K562 (cell line): ENCODE data around the gene LENG8. TPM values are rescaled to one million over a fixed set of nuclear protein-coding genes. Genes with fewer than 3 reads are reported as not detected.

ENCODE experiments used
- ATAC-seq: fragments of 200-7000 bp; cut with Tn5 transposase; 3 replicates; pipeline ENCODE4 v1.9.1; 2020; ENCODE audit warnings: moderate library complexity
- BruUV-seq: library from RNA; stranded (reverse); fragments of 400-500 nt; replicated peaks from 2 replicates; lab custom pipeline; 2021; lab: Mats Ljungman, UMichigan
- CTCF ChIA-PET: fragments of 300-600 bp; formaldehyde crosslinking; extraction: SDS; loops from one replicate; lab custom pipeline; 2021; ENCODE audit warnings: low intra/inter-chr PET ratio; lab: Yijun Ruan, JAX
- POLR2A ChIA-PET: fragments of 300-600, 350-650 bp; sonication (Branson Sonifier 250); formaldehyde crosslinking; extraction: SDS; loops from one replicate; lab custom pipeline; 2021; ENCODE audit warnings: antibody characterized with exemption, inconsistent platforms; lab: Yijun Ruan, JAX
- DNase-seq, 4 experiments: peaks; one replicate each; pipeline versions ENCODE4 v3.0.0 to v3.0.0-alpha.2; 2011 to 2018; ENCODE audit warnings: low spot score in 3 of 4, mixed read lengths in 3 of 4; ENCODE audit errors: extremely low read depth in 1 of 4
- FAIRE-seq: peaks from 2 replicates; lab custom pipeline; 2011; peaks lifted over from hg19 to GRCh38; lab: Jason Lieb, UNC
- H2AFZ ChIP-seq: 2 replicates; pipeline ENCODE4 v1.6.0; 2011; ENCODE audit warnings: low read depth, low read length, control low read depth, inconsistent platforms
- H3K27ac ChIP-seq: fragments of 200-600 bp; 3 replicates; pipeline ENCODE4 v1.8.0; 2011; ENCODE audit warnings: low read depth, mild to moderate bottlenecking, control low read depth, inconsistent platforms, low read length, moderate library complexity, mixed read lengths; ENCODE audit errors: extremely low read depth
- H3K27me3 ChIP-seq, 2 experiments: fragments of 300-600 bp in 1 of 2; 2 replicates in 1 of 2; 3 replicates in 1 of 2; pipeline versions ENCODE4 v1.6.0 to v1.8.0; 2011; ENCODE audit warnings: inconsistent platforms in 2 of 2, low read length in 2 of 2, mild to moderate bottlenecking in 1 of 2, mixed read lengths in 1 of 2, moderate library complexity in 1 of 2; ENCODE audit not compliant: control insufficient read depth in 2 of 2, insufficient read depth in 2 of 2
- H3K36me3 ChIP-seq: fragments of 300-600 bp; 3 replicates; pipeline ENCODE4 v1.8.0; 2011; ENCODE audit warnings: mild to moderate bottlenecking, low read length, inconsistent platforms; ENCODE audit not compliant: control insufficient read depth, insufficient read depth
- H3K4me1 ChIP-seq, 2 experiments: fragments of 200-600 bp in 1 of 2; replicated peaks in 1 of 2; 2 replicates in 1 of 2; 3 replicates in 1 of 2; pipeline versions ENCODE4 v1.5.1 to v1.8.0; 2011; ENCODE audit warnings: inconsistent platforms in 2 of 2, low read length in 2 of 2, mild to moderate bottlenecking in 1 of 2, mixed read lengths in 1 of 2, moderate library complexity in 1 of 2; ENCODE audit not compliant: control insufficient read depth in 2 of 2, insufficient read depth in 2 of 2
- H3K4me2 ChIP-seq: 2 replicates; pipeline ENCODE4 v1.6.1; 2011; ENCODE audit warnings: low read length, control low read depth, inconsistent platforms, mixed read lengths; ENCODE audit not compliant: insufficient read depth
- H3K4me3 ChIP-seq: fragments of 200-600 bp; sonication (generic), shearing (Covaris generic); 2 replicates; pipeline ENCODE4 v1.5.1; 2016; ENCODE audit warnings: control low read depth, inconsistent platforms
- H3K79me2 ChIP-seq: fragments of 200-600 bp; 3 replicates; pipeline ENCODE4 v1.8.0; 2011; ENCODE audit warnings: low read length, inconsistent platforms; ENCODE audit not compliant: control insufficient read depth, insufficient read depth
- H3K9ac ChIP-seq, 2 experiments: 2 replicates each; pipeline versions ENCODE4 v1.6.0 to v1.6.1; 2011; ENCODE audit warnings: low read depth in 2 of 2, low read length in 2 of 2, control low read depth in 1 of 2, inconsistent platforms in 1 of 2, mild to moderate bottlenecking in 1 of 2, mixed read lengths in 1 of 2; ENCODE audit not compliant: insufficient read depth in 1 of 2
- H3K9me1 ChIP-seq: one replicate; pipeline ENCODE4 v1.6.0; 2011; ENCODE audit warnings: inconsistent platforms, mild to moderate bottlenecking, low read length, moderate library complexity; ENCODE audit not compliant: control insufficient read depth, insufficient read depth
- H3K9me3 ChIP-seq: replicated peaks from 2 replicates; pipeline ENCODE4 v1.5.1; 2011; ENCODE audit warnings: low read depth, low read length, inconsistent platforms; ENCODE audit not compliant: control insufficient read depth, insufficient read depth
- H4K20me1 ChIP-seq: replicated peaks from 2 replicates; pipeline ENCODE4 v1.6.1; 2011; ENCODE audit warnings: low read length, inconsistent platforms, mixed read lengths; ENCODE audit not compliant: control insufficient read depth, insufficient read depth
- ASH1L ChIP-seq: fragments of 450-650 bp; IDR thresholded peaks from 2 replicates; pipeline ENCODE4 v1.6.1; 2018; ENCODE audit warnings: borderline replicate concordance, mild to moderate bottlenecking, low read depth; ENCODE audit not compliant: partially characterized antibody
- ETV6 ChIP-seq, 3 experiments: fragments of 150-350 bp in 1 of 3; sonication (generic) in 1 of 3; formaldehyde crosslinking in 1 of 3; IDR thresholded peaks; 2 replicates each; pipeline versions ENCODE4 v1.6.1 to v1.8.0; 2014 to 2022; ENCODE audit warnings: borderline replicate concordance in 2 of 3, low read depth in 2 of 3, antibody characterized with exemption in 1 of 3, low read length in 1 of 3, mild to moderate bottlenecking in 1 of 3, missing genetic modification reagents in 1 of 3
- HNRNPL ChIP-seq: fragments of 200-400 bp; formaldehyde crosslinking; IDR thresholded peaks from 2 replicates; pipeline ENCODE4 v1.6.1; 2017; ENCODE audit warnings: low read depth, mild to moderate bottlenecking, low read length
- MAFG ChIP-seq: fragments of 450-650 bp; conservative IDR thresholded peaks from 2 replicates; pipeline ENCODE4 v1.6.1; 2016; ENCODE audit warnings: missing genetic modification characterization, missing compliant biosample characterization
- NFE2 ChIP-seq: IDR thresholded peaks from 2 replicates; pipeline ENCODE4 v1.6.1; 2014; ENCODE audit warnings: antibody characterized with exemption, low read depth
- NUFIP1 ChIP-seq: fragments of 450-650 bp; IDR thresholded peaks from 2 replicates; pipeline ENCODE4 v1.6.1; 2018; ENCODE audit not compliant: partially characterized antibody
- POLR2G ChIP-seq: fragments of 200-400 bp; formaldehyde crosslinking; IDR thresholded peaks from 2 replicates; pipeline ENCODE4 v1.6.1; 2017; ENCODE audit warnings: low read depth, mild to moderate bottlenecking, antibody characterized with exemption, low read length, moderate library complexity
- RBFOX2 ChIP-seq: fragments of 200-400 bp; formaldehyde crosslinking; IDR thresholded peaks from 2 replicates; pipeline ENCODE4 v1.6.1; 2017; ENCODE audit warnings: low read depth, mild to moderate bottlenecking, low read length, moderate library complexity
- ZNF57 ChIP-seq: fragments of 450-650 bp; formaldehyde crosslinking; IDR thresholded peaks from 2 replicates; pipeline ENCODE4 v1.4.0; 2020; ENCODE audit warnings: mild to moderate bottlenecking, moderate library complexity
- ZNF695 ChIP-seq: fragments of 450-650 bp; formaldehyde crosslinking; IDR thresholded peaks from 2 replicates; pipeline ENCODE4 v1.4.0; 2020; ENCODE audit warnings: mild to moderate bottlenecking, moderate library complexity
- ZNF707 ChIP-seq: fragments of 250-450 bp; sonication (Bioruptor Pico); conservative IDR thresholded peaks from 2 replicates; pipeline ENCODE4 v1.8.0; 2022; ENCODE audit warnings: inconsistent platforms, mild to moderate bottlenecking, moderate library complexity
- ZNF785 ChIP-seq: fragments of 250-450 bp; sonication (Bioruptor Pico); IDR thresholded peaks from 2 replicates; pipeline ENCODE4 v1.4.0; 2020; ENCODE audit warnings: mild to moderate bottlenecking
- WGBS: fragments of 100-300 bp; shearing (Covaris generic); methylation state at CpG from one replicate; pipeline ENCODE4 v1.1.6; 2016; ENCODE audit warnings: low coverage, mixed read lengths; ENCODE audit not compliant: insufficient coverage; ENCODE audit errors: missing lambda C conversion rate; 5-methylcytosine and 5-hydroxymethylcytosine counted together
- in situ Hi-C: fragments of 300-500 bp; cut with MboI; formaldehyde crosslinking; loops from 4 replicates; pipeline ENCODE4 v1.15.0; 2018; ENCODE audit warnings: inconsistent platforms, mixed read lengths
- intact Hi-C: fragments of 100-400 bp; cut with micrococcal nuclease; formaldehyde crosslinking; loops from 2 replicates; pipeline ENCODE4 v1.14.2; 2022
- polyA plus RNA-seq, 8 experiments: library from polyadenylated mRNA; depleted of rRNA in 4 of 8; stranded (reverse) in 5 of 8; unstranded in 3 of 8; fragments of >200 nt; fragmentation: Nextera tagmentation in 2 of 8; fragmentation: Illumina TruSeq in 1 of 8; extraction: Ambion mirVana in 2 of 8; extraction: Trizol in 1 of 8; gene quantifications; 2 replicates each; pipeline versions ENCODE4 v1.2.1 to v1.2.3, GENCODE V29; 2011 to 2014; ENCODE audit warnings: inconsistent platforms in 1 of 8, missing spikeins in 1 of 8
- total RNA-seq, 7 experiments: library from RNA; depleted of rRNA in 6 of 7; stranded (reverse); fragments of >200 nt in 6 of 7; fragmentation: Illumina TruSeq in 2 of 7; extraction: Trizol in 2 of 7; gene quantifications; 2 replicates each; pipeline versions ENCODE4 v1.2.1 to v1.2.3, GENCODE V29; 2011 to 2021; ENCODE audit warnings: low replicate concordance in 1 of 7
- TF ChIP-seq, protein P1 (sequence below): fragments of 450-650 bp; IDR thresholded peaks from 2 replicates; pipeline ENCODE4 v1.6.1; 2016; ENCODE audit warnings: mild to moderate bottlenecking

LENG8 gene
- total and polyA plus RNA-seq, 9 of the 15 experiments (the other 6 are each of a cell fraction or from before 2014, with no cell fraction given): 0.74 to 146 (median 28.1) TPM

DNA sequence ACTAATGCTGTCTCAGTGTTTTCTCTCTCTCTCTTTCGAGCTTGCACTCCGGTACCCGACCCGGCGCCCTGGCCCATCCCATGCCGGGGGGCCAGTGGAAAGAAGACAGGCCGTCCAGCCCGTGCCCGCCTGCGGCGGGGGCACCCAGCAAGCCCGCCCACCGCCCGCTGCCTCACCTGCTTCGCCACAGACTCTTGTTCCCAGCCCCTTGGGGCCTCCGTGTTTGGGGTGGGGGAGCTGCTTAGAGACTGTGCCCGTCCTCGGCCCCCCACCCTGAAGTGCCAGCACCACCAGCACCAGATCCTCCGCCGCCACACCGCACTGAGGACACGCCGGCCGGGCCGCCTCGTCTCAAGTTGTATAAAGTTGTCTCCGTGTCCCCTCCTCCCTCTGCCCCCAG is 12.2 kb downstream of the LENG8 start:
- peak in 1 of 4 experiments; percentile 6 for DNase-seq
- TF ChIP-seq ZNF785 (CRISPR knock-in tag): no peak
- peak; percentile 41; the same call in 1 of the 2 replicates for TF ChIP-seq RBFOX2
- no peak for TF ChIP-seq NFE2
- TF ChIP-seq POLR2G: peak; percentile 60; the same call in 1 of the 2 replicates
- 0 out of 2 replicates have a peak, but pooled peaks have one; percentile 22 for TF ChIP-seq HNRNPL
- no peak for TF ChIP-seq NUFIP1
- TF ChIP-seq, all 486 proteins: peak for 3
- H3K27ac ChIP-seq: no peak overlapping the region
- H4K20me1 ChIP-seq: peaks cover 14% of the 10 kb centered on the region; the same call in 1 of the 2 replicates
- no peak overlapping the region for H3K9ac ChIP-seq
- H3K36me3 ChIP-seq: peaks cover 62% of the 10 kb centered on the region
- no peak overlapping the region for H2AFZ ChIP-seq
- TSS peak; percentile 26 for BruUV-seq
- ChIA-PET CTCF (no interaction called here), POLR2A (interaction anchor here (0.6 to 2.1 kb wide), 2 partner anchors 13 to 260 kb away, joined by 4 to 11 read pairs; partner anchors contain the start of gene LENG8)
- no peak overlapping the region for H3K4me3 ChIP-seq
- no peaks in the 10 kb centered on the region for H3K27me3 ChIP-seq
- no peaks in the 10 kb centered on the region for H3K79me2 ChIP-seq
- peaks cover 0 to 43% of the 10 kb centered on the region in 2 experiments; a peak in 2 of 5 replicates for H3K4me1 ChIP-seq
- intact Hi-C loops: no loop called here
- no peaks in the 10 kb centered on the region for H3K9me1 ChIP-seq
- in situ Hi-C loops: no loop called here
- 85% methylated on average over 7 of the region's 27 CpGs for WGBS
- H3K9me3 ChIP-seq: no peaks in the 10 kb centered on the region
- FAIRE-seq: no peak
- no peak overlapping the region for H3K4me2 ChIP-seq
- no peak for ATAC-seq

DNA sequence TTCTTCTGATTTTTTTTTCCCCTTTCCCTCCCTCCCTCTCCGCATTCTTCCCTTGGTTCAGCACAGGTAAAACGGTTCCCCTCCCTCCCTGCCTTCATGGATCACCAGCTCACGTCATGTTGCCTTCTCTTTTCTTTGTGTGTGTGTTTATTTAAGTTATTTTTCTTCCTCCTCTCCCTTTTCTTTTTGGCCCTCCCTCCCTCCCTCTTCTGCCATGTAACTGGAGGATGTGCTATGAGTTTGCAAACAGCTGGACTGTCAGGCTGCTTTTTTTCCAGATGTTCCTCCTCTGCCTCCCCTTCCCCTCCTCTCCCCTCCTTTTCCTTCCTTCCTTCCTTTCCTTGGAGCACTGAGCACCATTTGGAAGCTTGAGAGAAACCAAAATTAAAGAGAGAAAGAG is 12.6 kb downstream of the LENG8 start:
- WGBS: 0% methylated on average over 1 of the region's 3 CpGs
- H3K27ac ChIP-seq: no peak overlapping the region
- BruUV-seq: no TSS peak
- FAIRE-seq (no peak), ATAC-seq (no peak), DNase-seq (no peak)
- no peak overlapping the region for H3K4me3 ChIP-seq
- in situ Hi-C loops: no loop called here
- no peak overlapping the region for H3K9ac ChIP-seq
- intact Hi-C loops: no loop called here
- ChIA-PET CTCF (no interaction called here), POLR2A (interaction anchor here (0.6 to 2.1 kb wide), 2 partner anchors 13 to 260 kb away, joined by 4 to 11 read pairs; partner anchors contain the start of gene LENG8)
- peaks cover 14% of the 10 kb centered on the region; the same call in 1 of the 2 replicates for H4K20me1 ChIP-seq
- H3K4me1 ChIP-seq: peaks cover 0 to 43% of the 10 kb centered on the region in 2 experiments; a peak in 2 of 5 replicates
- no peak overlapping the region for H3K4me2 ChIP-seq
- no peaks in the 10 kb centered on the region for H3K9me1 ChIP-seq
- no peaks in the 10 kb centered on the region for H3K9me3 ChIP-seq
- H3K36me3 ChIP-seq: peaks cover 58% of the 10 kb centered on the region
- H3K27me3 ChIP-seq: no peaks in the 10 kb centered on the region
- H3K79me2 ChIP-seq: no peaks in the 10 kb centered on the region
- no peak overlapping the region for H2AFZ ChIP-seq
- TF ChIP-seq ASH1L (no peak), ZNF707 (CRISPR knock-in tag) (no peak), MAFG (no peak), ETV6 (IDR thresholded peaks at IDR 0.05; ENCODE audit: borderline replicate concordance in 1 of 2, low read depth in 2 of 2, low read length in 1 of 2) (no peak), ETV6 (CRISPR knock-in tag; IDR thresholded peaks at IDR 0.05; ENCODE audit: borderline replicate concordance) (no peak), ZNF57 (CRISPR knock-in tag) (no peak), ZNF695 (CRISPR knock-in tag) (no peak)
- TF ChIP-seq, protein P1, sequence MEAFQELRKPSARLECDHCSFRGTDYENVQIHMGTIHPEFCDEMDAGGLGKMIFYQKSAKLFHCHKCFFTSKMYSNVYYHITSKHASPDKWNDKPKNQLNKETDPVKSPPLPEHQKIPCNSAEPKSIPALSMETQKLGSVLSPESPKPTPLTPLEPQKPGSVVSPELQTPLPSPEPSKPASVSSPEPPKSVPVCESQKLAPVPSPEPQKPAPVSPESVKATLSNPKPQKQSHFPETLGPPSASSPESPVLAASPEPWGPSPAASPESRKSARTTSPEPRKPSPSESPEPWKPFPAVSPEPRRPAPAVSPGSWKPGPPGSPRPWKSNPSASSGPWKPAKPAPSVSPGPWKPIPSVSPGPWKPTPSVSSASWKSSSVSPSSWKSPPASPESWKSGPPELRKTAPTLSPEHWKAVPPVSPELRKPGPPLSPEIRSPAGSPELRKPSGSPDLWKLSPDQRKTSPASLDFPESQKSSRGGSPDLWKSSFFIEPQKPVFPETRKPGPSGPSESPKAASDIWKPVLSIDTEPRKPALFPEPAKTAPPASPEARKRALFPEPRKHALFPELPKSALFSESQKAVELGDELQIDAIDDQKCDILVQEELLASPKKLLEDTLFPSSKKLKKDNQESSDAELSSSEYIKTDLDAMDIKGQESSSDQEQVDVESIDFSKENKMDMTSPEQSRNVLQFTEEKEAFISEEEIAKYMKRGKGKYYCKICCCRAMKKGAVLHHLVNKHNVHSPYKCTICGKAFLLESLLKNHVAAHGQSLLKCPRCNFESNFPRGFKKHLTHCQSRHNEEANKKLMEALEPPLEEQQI: no peak
